ENCODE data around the gene UGT1A6.

UGT1A6 gene

DNA sequence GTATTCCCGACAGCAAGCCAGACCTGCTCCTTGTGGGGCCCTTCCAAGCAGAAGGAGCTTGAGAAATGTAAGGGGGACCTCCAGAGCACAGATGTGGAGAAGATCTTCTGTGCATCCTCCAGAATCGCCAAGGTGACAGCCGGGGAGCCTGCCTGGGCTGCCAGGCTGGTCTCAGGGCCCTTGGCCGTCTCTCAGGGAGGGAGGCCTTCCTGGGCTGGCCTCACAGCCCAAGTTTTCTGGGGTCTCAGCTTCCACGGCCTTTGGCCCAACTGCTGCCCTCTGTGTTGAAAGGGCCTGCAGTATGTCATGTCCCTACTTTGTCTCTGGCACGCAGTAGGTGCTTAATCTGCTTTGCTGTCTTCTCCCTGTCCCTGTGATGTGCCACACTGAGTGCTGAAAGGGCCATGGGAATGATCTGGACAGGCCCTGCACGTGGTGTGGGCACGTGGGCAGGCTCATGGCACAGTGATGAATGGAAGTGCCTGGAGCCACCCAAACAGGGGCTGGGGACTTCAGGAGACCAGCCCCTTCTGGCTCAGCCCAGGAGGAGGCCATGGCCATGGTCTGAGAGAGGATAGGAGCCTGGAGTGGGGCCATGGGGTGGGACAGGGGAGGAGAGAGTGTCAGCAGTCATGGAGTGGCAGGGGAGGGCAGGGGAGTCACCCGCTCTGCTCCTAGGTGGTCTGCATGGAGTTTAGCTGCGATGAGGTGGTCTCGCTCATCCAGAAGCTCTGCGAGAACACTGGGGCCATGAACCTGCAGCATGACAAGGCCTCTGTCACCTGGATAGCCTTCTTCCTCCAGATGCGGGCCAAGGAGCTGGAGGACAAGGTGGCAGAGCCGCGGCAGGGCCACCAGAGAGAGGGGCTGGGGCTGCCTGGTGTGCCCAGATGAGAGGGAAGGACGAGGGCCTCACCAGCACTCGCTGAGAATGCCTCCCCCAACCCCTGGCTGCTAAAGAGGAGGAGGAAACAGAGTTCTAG is 126.2 kb downstream of the UGT1A6 start:
- DNase-seq = no peak

DNA sequence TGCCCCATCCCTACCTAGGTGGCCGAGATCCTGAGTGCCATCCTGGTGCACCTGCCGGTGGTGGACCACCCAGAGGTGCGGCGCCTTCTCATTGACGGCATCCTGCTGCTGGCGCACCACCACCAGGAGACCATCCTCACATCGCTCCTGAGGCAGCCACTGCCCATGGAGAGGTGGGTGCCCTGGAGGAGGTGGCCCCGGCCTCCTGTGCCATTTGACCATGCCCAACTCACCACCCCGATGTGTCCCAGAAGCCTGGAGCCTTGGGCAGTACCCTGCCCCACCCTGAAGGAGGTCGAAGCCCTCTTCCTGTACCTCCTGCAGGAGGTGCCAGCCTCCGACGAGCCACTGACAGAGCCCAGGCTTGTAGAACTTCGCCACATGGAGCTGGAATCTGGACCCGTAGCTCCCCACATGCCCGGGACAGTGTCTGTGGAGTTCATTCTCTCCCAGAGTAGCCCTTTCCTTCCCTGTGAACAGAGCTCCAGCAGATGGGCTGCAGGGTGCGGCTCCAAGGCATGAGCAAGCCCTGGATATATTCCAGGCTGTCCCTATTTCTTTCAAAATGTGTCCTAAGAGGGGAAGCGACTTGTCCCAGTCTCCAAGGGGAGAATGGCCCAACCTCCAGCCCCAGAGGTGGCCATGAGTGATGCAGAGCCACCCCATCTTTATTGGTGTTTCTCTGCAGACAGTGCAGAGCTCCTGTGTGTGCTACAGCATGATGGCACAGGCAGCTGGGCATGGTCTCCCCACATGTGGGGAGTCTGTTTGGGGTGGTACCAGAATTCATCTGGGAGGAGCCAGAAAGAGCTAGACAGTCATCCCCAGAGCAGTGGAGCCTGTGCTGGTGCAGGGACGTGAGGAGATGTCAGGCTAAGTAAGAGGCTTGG is 127.4 kb downstream of the UGT1A6 start:
- DNase-seq = no peak

DNA sequence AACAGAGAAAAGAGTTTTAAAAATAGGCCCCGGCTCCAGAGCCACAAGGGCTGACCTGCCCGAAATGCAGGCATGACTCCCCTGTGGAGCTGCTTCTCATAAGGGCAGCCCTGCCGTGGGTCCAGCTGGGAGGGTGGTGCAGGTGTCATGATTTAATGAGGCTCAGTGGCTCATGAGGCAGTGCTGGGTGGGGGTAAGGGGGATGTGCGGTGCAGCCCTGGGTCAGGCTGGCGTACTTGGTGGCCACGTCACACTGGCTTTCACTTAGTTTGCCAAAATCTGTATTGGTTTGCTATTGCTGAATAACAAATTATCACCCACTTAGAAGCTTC is 128.1 kb downstream of the UGT1A6 start:
- DNase-seq = no peak

DNA sequence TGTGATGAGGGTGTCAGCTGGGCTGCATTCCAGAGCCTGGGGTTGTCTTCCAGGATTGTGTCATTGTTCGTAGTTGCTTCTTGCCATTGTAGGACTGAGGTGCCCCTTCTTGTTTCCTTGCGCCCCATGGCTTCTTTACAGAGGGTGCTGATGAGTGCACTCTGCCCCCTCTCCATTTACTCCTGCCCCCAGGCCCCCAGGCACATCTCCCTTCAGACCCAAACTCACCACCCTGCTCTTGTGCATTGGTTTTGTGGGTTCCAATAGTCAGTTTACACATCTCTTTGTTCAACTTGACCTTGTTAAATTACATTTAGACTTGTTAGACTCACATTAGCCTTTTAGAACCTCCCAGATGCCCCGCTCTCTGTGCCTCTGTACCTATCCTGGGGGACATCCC is 128.5 kb downstream of the UGT1A6 start:
- no peak for DNase-seq

DNA sequence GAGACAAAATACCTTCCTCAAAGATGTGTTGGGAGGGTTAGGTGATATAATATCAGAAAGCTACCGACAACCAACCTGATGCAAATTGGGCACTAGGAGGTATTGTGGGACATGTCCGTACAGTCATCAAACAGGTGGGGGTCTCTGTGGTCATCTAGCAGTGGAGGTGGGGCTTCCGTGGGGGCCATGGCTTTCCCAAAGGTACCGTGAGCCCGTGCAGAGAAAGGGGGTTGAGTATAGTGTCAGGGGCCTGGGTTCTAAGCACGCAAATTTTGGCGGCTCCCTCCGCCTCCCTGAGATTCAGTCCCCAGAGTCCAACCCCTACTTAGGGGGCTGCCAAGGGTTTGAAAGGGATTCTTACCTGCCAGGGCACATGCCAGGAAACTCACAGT is 129.0 kb downstream of the UGT1A6 start:
- no peak for DNase-seq

DNA sequence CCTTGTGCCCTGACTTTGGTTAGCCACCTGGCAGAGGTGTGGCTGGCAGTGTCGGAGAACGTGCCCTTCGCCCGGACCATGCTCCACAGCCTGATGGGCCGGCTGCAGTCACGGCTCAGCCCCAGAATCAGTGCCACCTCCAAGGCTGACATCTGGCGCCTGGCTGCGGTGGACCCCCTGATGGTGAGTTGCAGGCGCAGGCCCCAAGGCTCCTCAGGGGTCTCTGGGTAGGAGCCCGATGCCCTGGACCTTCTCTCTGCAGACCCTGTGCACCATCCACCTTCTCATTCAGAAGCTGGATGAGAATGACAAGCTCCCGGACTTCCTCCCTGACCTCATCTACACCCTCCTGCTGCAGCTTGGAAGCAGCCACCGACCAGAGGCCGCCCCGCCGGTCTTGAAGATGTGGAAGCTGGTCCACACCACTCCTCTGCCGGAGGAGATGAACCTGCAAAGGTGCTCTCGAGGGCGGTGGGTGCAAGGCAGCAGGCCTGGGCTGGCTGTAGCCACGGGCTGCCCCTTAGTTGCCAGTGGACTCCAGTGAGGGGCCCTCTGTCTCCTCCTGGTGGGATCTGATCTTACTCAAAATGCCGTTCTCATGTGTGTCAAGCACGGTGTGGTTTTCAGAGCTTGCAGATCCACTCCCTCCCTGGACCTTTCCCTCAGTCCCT is 129.5 kb downstream of the UGT1A6 start:
- DNase-seq = no peak

Measured in anterior cingulate cortex (tissue), 58 donors.